GM18507 (cell line): ENCODE results near the gene NUDT8.
A peak's percentile ranks its signal among the peaks of the same experiment; 100 is the strongest.
"Not testable (repeated sequence)": the region's sequence is repeated elsewhere in the genome, so short reads cannot be mapped to it uniquely, and the experiment has no call there.

ENCODE experiments used
- DNase-seq: peaks from one replicate; pipeline ENCODE4 v3.0.0; 2011; ENCODE audit warnings: low read depth; ENCODE audit not compliant: insufficient read length; ENCODE audit errors: extremely low spot score
- FAIRE-seq: peaks from 2 replicates; lab custom pipeline; 2011; peaks lifted over from hg19 to GRCh38; lab: Jason Lieb, UNC

The NUDT8 gene

GRCh38 chr11:67644472-67645418 is 15.0 kb upstream of the NUDT8 start:
- DNase-seq: no peak
- no peak for FAIRE-seq

GRCh38 chr11:67644042-67644441 is 14.3 kb upstream of the NUDT8 start:
- DNase-seq (no peak), FAIRE-seq (no peak)

GRCh38 chr11:67642173-67643120 is 12.7 kb upstream of the NUDT8 start:
- FAIRE-seq (no peak), DNase-seq (no peak)

- no peak for DNase-seq
- no peak for FAIRE-seq
Measured at GRCh38 chr11:67641338-67642172, 11.8 kb upstream of the NUDT8 start.

- no peak for FAIRE-seq
Measured at GRCh38 chr11:67640758-67641337, 11.1 kb upstream of the NUDT8 start.

GRCh38 chr11:67640021-67640757 is 10.5 kb upstream of the NUDT8 start:
- DNase-seq: no peak
- peak; percentile 71 for FAIRE-seq

More at GRCh38 chr11:67640758-67641337, 11.1 kb upstream of the NUDT8 start:
- no peak for DNase-seq

- FAIRE-seq (no peak), DNase-seq (no peak)
Measured at GRCh38 chr11:67639438-67639859, 9.7 kb upstream of the NUDT8 start, which contains the start of gene TBX10. TSS of gene TBX10 (minus strand) at chr11:67639763. CDS start at chr11:67639472, 291 bp downstream.

- FAIRE-seq (no peak), DNase-seq (no peak)
Measured at GRCh38 chr11:67638535-67639437, 9.0 kb upstream of the NUDT8 start.

- not testable (repeated sequence) for FAIRE-seq, DNase-seq
Measured at GRCh38 chr11:67637441-67637840, 7.7 kb upstream of the NUDT8 start.

- FAIRE-seq (peak; percentile 65), DNase-seq (no peak)
Measured at GRCh38 chr11:67636962-67637361, 7.2 kb upstream of the NUDT8 start.

GRCh38 chr11:67635231-67635521 is 5.4 kb upstream of the NUDT8 start:
- no peak for FAIRE-seq
- DNase-seq: no peak

GRCh38 chr11:67634366-67635230 is 4.9 kb upstream of the NUDT8 start:
- DNase-seq (no peak), FAIRE-seq (no peak)

GRCh38 chr11:67633758-67634365 is 4.1 kb upstream of the NUDT8 start:
- FAIRE-seq (no peak), DNase-seq (no peak)

GRCh38 chr11:67632982-67633755 is 3.4 kb upstream of the NUDT8 start:
- no peak for FAIRE-seq
- no peak for DNase-seq

GRCh38 chr11:67632175-67632981 is 2.6 kb upstream of the NUDT8 start:
- DNase-seq (no peak), FAIRE-seq (no peak)
